HG02981 (cell line): ENCODE data around the gene FIBP.

Experiments used
- ATAC-seq: cut with Tn5 transposase; IDR thresholded peaks from one replicate; pipeline ENCODE4 v1.9.1; 2021; ENCODE audit warnings: mild to moderate bottlenecking, moderate library complexity; ENCODE audit not compliant: unreplicated experiment

Gene FIBP

GRCh38 chr11:65871811-65872548 is 16.3 kb downstream of the FIBP start:
- no peak for ATAC-seq

- ATAC-seq: no peak
Measured at GRCh38 chr11:65870706-65871681, 17.3 kb downstream of the FIBP start.

DNA sequence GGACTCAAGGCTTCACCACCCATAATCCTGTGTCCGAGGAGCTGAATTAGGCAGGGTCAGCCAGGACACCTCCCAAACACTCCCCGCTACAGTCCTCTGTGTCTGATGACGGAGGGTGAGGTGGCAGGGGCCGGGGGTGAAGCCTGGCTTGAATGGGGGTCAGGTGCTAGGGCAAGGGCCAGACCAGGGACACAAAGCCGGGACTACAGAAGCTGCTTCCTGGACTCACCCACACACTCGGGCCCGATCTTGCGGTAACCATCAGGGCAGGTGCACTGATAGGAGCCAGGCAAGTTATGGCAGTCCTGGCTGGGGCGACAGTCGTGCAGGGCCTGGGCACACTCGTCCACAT is 18.0 kb downstream of the FIBP start:
- ATAC-seq: no peak

DNA sequence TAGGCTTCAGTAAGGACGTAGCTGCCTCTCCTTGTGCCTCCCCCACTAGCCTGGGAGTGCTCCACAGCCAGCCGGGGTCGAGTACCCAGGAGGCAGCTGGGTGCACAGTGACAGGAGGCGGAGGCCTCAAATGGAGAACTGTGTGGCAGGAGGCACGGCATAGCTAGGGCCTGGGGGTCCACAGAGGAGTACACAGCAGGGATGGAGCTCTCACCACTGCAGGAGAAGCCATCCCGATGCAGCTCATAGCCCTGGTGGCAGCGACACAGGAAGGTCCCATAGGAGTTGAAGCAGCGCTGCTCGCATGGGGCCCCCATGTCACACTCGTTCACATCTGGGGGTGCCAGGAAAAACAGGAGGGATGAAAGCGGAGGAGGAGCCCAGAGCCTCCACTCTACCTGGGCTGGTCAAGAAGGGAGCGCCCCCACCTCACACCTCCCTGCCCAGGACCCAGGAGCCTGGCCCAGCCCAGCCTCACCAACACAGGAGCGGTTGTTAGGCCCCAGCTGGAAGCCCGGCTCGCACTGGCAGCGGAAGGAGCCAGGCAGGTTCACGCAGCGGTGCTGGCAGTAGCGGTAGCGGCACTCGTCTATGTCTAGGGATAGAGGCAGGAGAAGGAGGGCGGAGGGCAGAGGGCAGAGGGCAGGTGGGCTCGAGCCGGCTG is 18.5 kb downstream of the FIBP start:
- ATAC-seq: no peak

DNA sequence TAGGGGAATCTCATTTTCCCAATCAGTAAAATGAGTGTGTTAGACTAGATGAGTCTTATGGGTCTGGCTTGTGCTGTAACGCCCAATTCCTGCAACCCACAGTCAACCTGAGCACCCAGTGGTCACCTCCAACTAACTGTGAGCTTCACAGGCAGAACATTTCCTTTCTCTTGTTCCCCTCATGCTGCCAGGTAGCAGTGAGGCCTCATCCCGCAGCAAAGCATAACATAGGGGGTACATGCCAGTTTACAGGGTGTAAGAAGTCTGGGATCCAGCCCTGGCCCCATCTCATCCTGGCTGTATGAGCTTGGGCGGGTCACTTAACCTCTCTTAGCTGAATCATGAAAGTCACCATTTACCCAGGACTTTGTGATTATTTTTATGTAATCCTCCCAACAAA is 19.4 kb downstream of the FIBP start:
- no peak for ATAC-seq

GRCh38 chr11:65868076-65868667 is 20.1 kb downstream of the FIBP start:
- ATAC-seq: no peak

DNA sequence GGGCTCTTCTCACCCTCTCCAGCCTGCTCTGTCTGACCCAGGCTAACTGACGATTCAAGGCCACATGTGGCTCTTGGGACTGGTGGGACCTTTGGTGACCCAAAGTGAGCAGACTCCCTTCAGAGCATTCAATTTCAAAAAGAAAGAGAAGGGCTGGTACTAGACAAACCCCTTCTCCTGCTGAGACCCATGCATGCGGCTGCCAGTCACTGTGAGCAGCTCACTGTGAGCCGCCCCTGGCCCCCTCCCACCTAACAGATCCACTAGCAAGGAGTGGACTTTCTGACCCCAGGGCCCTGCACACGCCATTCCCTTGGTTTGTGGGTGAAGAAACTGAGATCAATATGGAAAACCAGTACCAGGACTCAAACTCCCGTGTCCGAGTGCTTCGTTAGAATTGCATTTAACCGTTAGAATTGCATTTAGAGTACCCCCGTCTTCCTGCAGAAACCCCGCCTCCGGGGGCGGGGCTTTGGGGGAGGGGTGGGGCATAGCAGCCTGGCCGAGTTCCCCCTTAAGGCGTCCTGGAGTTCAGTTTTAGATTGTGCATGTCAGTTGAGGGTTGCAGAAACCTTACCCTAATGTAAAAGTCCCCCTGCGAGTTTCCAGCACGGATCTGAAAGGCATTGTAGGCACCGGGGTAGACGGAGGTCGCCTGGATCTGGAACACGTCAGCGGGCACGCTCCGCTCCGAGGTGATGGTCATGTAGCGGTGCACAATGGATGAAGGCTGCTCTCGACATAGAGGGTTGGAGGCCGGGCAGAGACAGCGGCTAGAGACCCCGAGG is 20.8 kb downstream of the FIBP start:
- ATAC-seq: no peak

- no peak for ATAC-seq
Measured at GRCh38 chr11:65866509-65867283, 21.6 kb downstream of the FIBP start.

DNA sequence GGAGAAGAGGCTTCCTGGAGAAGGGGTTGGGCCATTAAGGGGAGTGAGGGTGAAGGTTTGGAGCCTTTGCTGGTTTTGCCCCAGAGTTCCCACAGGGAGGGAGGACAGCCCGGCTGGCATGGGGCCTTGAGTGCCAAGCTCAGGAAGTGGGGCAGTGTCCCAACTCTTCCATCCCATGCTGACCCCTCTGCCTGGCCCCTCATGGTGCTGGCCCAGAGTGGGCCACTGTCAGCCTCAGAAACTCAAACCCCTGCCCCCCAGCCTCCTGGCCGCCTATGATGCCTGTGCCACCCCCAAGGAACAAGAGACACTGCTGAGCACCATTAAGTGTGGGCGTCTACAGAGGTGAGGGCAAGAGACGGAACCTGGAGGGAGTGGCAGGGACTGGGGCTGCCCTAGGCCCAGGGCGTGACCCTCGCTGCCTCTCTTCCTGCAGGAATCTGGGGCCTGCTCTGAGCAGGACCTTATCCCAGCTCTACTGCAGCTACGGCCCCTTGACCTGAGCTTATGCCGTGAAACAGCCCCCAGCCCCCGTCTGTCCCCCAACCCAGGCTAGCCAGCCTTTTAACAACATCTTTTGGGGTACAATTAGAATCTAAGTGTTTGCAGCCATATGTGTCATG is 22.6 kb downstream of the FIBP start:
- ATAC-seq: no peak

DNA sequence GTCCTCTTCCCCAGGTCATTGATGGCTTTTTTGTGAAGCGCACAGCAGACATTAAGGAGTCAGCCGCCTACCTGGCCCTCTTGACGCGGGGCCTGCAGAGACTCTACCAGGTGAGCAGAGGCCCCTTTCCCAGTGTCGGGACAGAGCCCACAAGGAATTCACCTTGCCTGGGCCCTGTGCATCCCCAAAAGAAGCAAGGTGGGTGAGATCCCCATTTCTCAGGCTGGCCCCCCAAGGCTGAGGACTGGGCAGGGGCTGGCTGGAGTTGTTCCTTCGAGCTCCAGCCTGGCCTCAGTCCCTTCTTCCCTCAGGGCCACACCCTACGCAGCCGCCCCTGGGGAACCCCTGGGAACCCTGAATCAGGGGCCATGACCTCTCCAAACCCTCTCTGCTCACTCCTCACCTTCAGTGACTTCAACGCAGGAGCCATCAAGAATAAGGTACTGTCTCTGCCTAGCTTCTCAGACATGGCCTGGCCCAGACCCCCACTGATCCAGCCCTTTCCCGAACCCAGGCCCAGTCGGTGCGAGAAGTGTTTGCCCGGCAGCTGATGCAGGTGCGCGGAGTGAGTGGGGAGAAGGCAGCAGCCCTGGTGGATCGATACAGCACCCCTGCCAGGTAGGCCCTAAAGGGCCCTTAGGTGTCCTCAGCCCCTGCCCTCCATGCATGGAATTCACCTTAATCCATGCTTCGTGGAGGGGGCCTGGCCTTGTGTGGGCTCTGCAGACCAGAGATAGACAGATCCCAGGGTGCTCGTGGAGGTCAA is 23.4 kb downstream of the FIBP start:
- ATAC-seq: no peak

DNA sequence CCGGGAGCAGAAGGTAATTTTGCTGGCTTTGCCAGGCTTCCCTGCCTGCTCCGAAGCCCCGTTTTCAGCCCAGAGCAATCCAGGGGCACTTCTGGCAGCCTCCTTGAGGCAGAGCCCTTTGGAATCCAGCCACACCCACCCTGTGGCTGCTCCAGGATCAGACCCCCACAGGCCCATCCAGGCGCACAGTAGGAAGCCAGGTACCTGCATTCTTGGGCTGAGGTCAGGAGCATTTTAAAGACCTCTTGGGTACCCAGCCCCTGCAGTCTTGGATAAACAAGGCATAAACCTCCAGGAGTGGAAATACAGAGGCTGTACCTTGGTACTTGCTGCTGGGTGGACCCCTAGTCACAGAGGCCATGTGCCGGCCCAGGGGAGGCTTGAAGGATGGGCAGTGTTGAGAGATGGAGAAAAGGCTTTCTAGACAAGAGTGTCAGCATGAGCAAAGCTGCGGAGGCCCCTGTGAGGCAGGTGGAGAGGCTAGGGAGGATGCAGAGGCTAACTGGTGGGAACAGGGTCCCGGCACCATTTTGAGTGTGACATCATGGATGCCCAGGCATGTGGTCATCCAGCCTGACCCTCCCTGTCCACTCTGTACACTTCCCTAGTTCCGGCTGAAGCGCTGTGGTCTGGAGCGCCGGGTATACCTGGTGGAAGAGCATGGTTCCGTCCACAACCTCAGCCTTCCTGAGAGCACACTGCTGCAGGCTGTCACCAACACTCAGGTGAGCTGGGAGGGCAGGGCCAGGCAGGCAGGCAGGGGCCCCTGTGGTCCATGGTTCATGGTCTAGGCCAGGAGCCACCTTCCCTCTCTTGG is 24.2 kb downstream of the FIBP start:
- ATAC-seq: no peak

DNA sequence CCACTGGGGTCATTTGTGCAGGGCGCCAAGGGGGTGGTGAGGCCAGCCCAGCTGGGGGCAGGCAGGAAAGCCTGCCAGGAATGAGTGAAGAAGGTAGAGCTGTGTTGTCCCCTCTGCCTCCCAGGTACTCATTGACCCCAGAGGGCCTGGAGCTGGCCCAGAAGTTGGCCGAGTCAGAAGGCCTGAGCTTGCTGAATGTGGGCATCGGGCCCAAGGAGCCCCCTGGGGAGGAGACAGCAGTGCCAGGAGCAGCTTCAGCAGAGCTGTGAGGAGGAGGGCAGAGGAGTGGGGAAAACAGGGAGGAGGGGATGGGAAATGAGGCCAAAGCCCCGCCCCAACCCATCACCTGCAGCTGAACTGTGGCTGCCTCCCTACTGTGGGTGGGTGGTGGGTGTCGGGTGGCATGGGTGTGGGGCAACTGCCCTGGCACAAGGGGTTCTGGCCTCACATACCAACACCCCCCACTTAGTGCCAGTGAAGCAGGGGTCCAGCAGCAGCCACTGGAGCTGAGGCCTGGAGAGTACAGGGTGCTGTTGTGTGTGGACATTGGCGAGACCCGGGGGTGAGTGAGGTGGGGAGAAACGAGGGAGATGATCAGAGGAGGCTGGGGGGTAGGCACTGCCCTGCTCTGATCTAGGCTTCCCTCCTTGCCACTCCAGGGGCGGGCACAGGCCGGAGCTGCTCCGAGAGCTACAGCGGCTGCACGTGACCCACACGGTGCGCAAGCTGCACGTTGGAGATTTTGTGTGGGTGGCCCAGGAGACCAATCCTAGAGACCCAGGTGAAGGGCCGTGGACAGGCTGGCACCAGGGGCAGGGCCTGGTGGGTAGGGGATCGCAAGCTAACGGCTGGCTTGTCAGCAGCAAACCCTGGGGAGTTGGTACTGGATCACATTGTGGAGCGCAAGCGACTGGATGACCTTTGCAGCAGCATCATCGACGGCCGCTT is 25.1 kb downstream of the FIBP start:
- no peak for ATAC-seq

- no peak for ATAC-seq
Measured at GRCh38 chr11:65862191-65862735, 26.0 kb downstream of the FIBP start.

- ATAC-seq: no peak
Measured at GRCh38 chr11:65861533-65862183, 26.6 kb downstream of the FIBP start.

DNA sequence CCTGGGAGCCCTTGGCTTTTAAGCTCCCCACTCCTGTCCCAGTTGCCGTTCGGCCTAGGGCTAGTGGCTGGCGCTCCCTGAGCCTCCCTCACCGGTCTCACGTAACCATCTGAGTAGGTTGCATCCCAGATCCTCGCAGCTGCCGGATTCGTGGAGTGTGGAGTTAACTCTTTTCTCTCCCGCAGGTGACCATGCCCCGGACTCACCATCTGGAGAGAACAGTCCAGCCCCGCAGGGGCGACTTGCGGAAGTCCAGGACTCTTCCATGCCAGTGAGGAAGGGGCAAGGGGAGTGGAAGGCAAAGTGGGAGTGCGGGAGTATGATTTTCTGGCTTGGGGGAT is 27.1 kb downstream of the FIBP start:
- no peak for ATAC-seq
